Measurements from ENCODE around the gene TEPSIN. TPM values are rescaled to one million over a fixed set of nuclear protein-coding genes. Genes with fewer than 3 reads are reported as not detected.
A peak's percentile ranks its signal among the peaks of the same experiment; 100 is the strongest.

The TEPSIN gene
- total RNA-seq, result 10 to 100 TPM; 37.4 to 60.2 (median 50.0) TPM
- long read RNA-seq, donor 1, partial matches to known transcripts, result 10 of 35 reads
- long read RNA-seq, donor 1, other reads (novel, unspliced or antisense), result 18 of 35 reads
- long read RNA-seq, donor 2, partial matches to known transcripts, result 0 of 2 reads
- long read RNA-seq, donor 2, other reads (novel, unspliced or antisense), result 1 of 2 reads

DNA sequence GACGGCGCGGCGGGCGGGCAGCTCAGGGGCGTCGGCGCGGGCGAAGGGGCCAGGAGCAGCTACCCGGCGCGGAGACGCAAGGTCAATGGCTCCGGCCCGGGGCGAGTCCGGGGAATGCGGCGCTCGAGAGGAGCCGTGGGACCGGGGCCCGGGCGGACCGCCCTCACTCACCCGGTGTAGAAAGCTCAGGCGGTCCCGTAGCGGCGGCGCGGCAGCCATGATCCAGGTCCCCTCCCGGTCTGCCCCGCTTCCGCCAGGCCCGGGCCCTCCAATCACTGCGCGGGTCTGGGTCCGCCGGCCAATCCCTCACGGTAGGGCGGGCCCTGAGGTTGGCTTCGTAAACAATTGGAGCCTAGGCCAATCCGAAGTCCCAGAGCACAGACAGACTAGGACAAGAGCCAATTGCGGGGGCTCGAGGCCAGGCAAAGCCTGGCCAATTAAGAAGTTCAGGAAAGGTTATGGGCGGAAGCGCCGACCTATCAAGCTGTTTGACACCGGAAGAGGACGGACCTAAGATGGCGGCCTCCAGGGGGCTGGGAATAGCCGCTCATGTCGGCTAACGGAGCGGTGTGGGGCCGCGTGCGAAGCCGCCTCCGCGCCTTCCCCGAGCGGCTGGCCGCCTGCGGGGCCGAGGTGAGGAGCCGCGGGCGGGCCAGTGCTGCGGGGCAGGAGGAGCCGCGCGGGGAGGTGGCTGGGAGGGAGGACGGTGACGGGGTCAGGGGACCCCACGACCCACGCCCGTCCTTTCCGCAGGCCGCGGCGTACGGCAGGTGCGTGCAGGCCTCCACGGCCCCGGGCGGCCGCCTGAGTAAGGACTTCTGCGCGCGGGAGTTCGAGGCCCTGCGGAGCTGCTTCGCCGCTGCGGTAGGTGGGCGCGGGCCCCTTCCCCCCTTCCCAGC is at the start of gene TEPSIN, which contains the start of gene NDUFAF8:
TSS of gene TEPSIN (minus strand) at position 241 of the 899 bp plus-strand sequence. CDS start at position 219, 22 bp downstream.
TSS of gene NDUFAF8 (plus strand) at position 504 of the 899 bp plus-strand sequence. CDS start at position 550, 46 bp downstream.
- peaks cover 19% of the 10 kb centered on the region for H3K4me1 ChIP-seq (ENCODE audit: low read depth)
- intact Hi-C loops (cut with DNase I, micrococcal nuclease), result no loop called here

DNA sequence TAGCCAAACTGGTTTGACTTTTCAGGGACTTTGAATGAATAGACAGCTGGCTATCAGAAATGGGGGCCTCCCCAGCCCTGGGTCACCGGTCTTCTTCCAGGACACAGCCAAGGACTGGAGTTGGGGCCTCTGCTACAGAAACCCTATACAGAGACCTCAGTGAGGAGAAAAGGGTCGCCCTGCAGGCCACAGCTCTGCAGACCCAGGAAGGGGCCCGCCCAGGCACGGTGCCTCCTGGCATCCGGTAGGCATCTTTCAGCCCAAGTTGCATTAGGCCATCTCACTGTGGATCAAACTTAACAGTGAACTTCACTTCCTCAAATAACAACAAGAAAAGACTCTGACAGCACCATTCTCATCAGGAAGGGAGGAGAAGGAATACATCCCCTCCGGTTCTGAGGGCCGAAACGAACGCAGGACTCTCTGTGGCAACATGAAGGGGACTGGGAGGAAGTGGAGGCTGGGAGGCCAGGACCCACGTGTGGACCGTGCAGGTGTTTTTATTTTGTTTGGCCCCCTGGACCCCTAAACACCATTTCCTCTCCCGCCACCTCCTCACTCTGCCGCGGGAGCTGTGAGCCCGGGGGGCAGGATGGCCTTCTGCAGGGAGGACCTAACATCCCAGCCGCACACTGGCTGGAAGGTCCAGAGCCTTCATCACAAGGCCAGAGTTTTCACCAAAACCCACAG is 49.0 kb upstream of the TEPSIN start:
- DNase-seq (no peak), ATAC-seq (no peak)
- peaks cover 4% of the 10 kb centered on the region for H3K4me1 ChIP-seq (ENCODE audit: low read depth)
- H3K9me3 ChIP-seq, result no peaks in the 10 kb centered on the region
- no peaks in the 10 kb centered on the region for H3K36me3 ChIP-seq (ENCODE audit: low read depth)
- no peak overlapping the region for H3K4me3 ChIP-seq
- intact Hi-C loops (cut with DNase I, micrococcal nuclease), result no loop called here
- TF ChIP-seq CTCF (IDR thresholded peaks at IDR 0.05), result no peak

More for the DNA sequence above, at the start of gene TEPSIN, which contains the start of gene NDUFAF8:
- H3K9me3 ChIP-seq, result no peaks in the 10 kb centered on the region
- peak; percentile 95 for ATAC-seq
- peak; percentile 96 to 98 (median 97) for DNase-seq
- peak within 1 kb of the TSS; percentile 98 for H3K4me3 ChIP-seq
- peaks cover 2% of the 10 kb centered on the region for H3K36me3 ChIP-seq (ENCODE audit: low read depth)
- TF ChIP-seq CTCF (IDR thresholded peaks at IDR 0.05), result no peak

- H3K4me3 ChIP-seq, result no peak overlapping the region
- ATAC-seq, result no peak
- DNase-seq, result no peak
- TF ChIP-seq CTCF (IDR thresholded peaks at IDR 0.05), result no peak
- H3K36me3 ChIP-seq (ENCODE audit: low read depth), result no peaks in the 10 kb centered on the region
- intact Hi-C loops (cut with DNase I, micrococcal nuclease), result no loop called here
- H3K4me1 ChIP-seq (ENCODE audit: low read depth), result no peaks in the 10 kb centered on the region
- no peaks in the 10 kb centered on the region for H3K9me3 ChIP-seq
These were observed 48.3 kb upstream of the TEPSIN start for GRCh38 chr17:81287152-81287551.

GRCh38 chr17:81286491-81287145 is 47.8 kb upstream of the TEPSIN start:
- Histone ChIP-seq H3K4me3 (no peak overlapping the region), H3K36me3 (ENCODE audit: low read depth) (no peaks in the 10 kb centered on the region)
- intact Hi-C loops (cut with DNase I, micrococcal nuclease), result no loop called here

More at GRCh38 chr17:81286491-81287145, 47.8 kb upstream of the TEPSIN start:
- no peak for DNase-seq
- no peaks in the 10 kb centered on the region for H3K4me1 ChIP-seq (ENCODE audit: low read depth)
- TF ChIP-seq CTCF (IDR thresholded peaks at IDR 0.05), result no peak
- no peaks in the 10 kb centered on the region for H3K9me3 ChIP-seq
- ATAC-seq, result no peak

Data from mucosa of descending colon (tissue), 3 donors.